SK-N-SH (cell line): ENCODE data around the gene NT5C1A. TPM values are rescaled to one million over a fixed set of nuclear protein-coding genes. Genes with fewer than 3 reads are reported as not detected.

Experiments used
- CTCF ChIA-PET: fragments of 300-600, 350-600 bp; formaldehyde crosslinking; extraction: SDS; loops from one replicate; lab custom pipeline; 2021; lab: Yijun Ruan, JAX
- POLR2A ChIA-PET: fragments of 350-600 bp; sonication (Branson Sonifier 250); formaldehyde crosslinking; extraction: SDS; loops from one replicate; lab custom pipeline; 2020; ENCODE audit warnings: antibody characterized with exemption, inconsistent platforms; lab: Yijun Ruan, JAX
- DNase-seq: peaks from one replicate; pipeline ENCODE4 v3.0.0; 2012
- H2AFZ ChIP-seq: fragments of 200-600 bp; sonication (generic); 2 replicates; pipeline ENCODE4 v1.8.1; 2016; ENCODE audit warnings: antibody characterized with exemption, mild to moderate bottlenecking, low read depth
- H3F3A ChIP-seq: fragments of 200-600 bp; sonication (generic); replicated peaks from 2 replicates; pipeline ENCODE3; 2016; ENCODE audit warnings: antibody characterized with exemption, mild to moderate bottlenecking; ENCODE audit not compliant: insufficient read depth
- H3K27ac ChIP-seq, 2 experiments: fragments of 200-500 bp in 1 of 2; fragments of 200-600 bp in 1 of 2; sonication (Bioruptor generic) in 1 of 2; sonication (generic), shearing (Covaris generic) in 1 of 2; 2 replicates each; pipeline versions ENCODE4 v1.5.1 to v1.6.1; 2014 to 2016; ENCODE audit warnings: low read depth in 2 of 2, inconsistent platforms in 1 of 2, low read length in 1 of 2, mild to moderate bottlenecking in 1 of 2, mixed read lengths in 1 of 2
- H3K27me3 ChIP-seq: fragments of 200-600 bp; sonication (generic), shearing (Covaris generic); 2 replicates; pipeline ENCODE4 v1.6.1; 2016; ENCODE audit warnings: mixed run types; ENCODE audit not compliant: insufficient read depth
- H3K36me3 ChIP-seq, 2 experiments: fragments of 200-500 bp in 1 of 2; fragments of 200-600 bp in 1 of 2; sonication (Bioruptor generic) in 1 of 2; sonication (generic) in 1 of 2; replicated peaks in 1 of 2; 2 replicates each; pipeline versions ENCODE3 to v1.5.1; 2014 to 2016; ENCODE audit warnings: low read length in 1 of 2, mild to moderate bottlenecking in 1 of 2; ENCODE audit not compliant: insufficient read depth in 2 of 2, control insufficient read depth in 1 of 2
- H3K4me1 ChIP-seq, 2 experiments: fragments of 200-500 bp in 1 of 2; fragments of 200-600 bp in 1 of 2; sonication (Bioruptor generic) in 1 of 2; sonication (generic), shearing (Covaris generic) in 1 of 2; 2 replicates each; pipeline versions ENCODE4 v1.5.1 to v1.6.1; 2014 to 2016; ENCODE audit warnings: low read depth in 1 of 2, low read length in 1 of 2, mixed run types in 1 of 2; ENCODE audit not compliant: insufficient read depth in 2 of 2, control insufficient read depth in 1 of 2
- H3K4me2 ChIP-seq: fragments of 200-600 bp; sonication (generic), shearing (Covaris generic); 2 replicates; pipeline ENCODE4 v1.6.1; 2017; ENCODE audit warnings: mixed run types
- H3K4me3 ChIP-seq, 2 experiments: fragments of 200-500 bp in 1 of 2; fragments of 200-600 bp in 1 of 2; sonication (Bioruptor generic) in 1 of 2; sonication (generic), shearing (Covaris generic) in 1 of 2; 2 replicates each; pipeline versions ENCODE4 v1.5.1 to v1.8.1; 2014 to 2016; ENCODE audit warnings: low read depth in 2 of 2, inconsistent platforms in 1 of 2, low read length in 1 of 2, mild to moderate bottlenecking in 1 of 2, mixed read lengths in 1 of 2, moderate library complexity in 1 of 2
- H3K79me2 ChIP-seq: fragments of 200-600 bp; sonication (generic); 2 replicates; pipeline ENCODE4 v1.8.1; 2017; ENCODE audit warnings: mild to moderate bottlenecking; ENCODE audit not compliant: insufficient read depth
- H3K9ac ChIP-seq: fragments of 200-600 bp; sonication (generic); 2 replicates; pipeline ENCODE4 v1.6.1; 2017; ENCODE audit warnings: mixed run types
- H3K9me2 ChIP-seq: fragments of 200-600 bp; sonication (generic); 2 replicates; pipeline ENCODE4 v1.6.1; 2017; ENCODE audit warnings: mixed run types
- H3K9me3 ChIP-seq: fragments of 200-600 bp; sonication (generic); 2 replicates; pipeline ENCODE4 v1.6.1; 2017; ENCODE audit warnings: mixed run types, mild to moderate bottlenecking, moderate library complexity
- H4K20me1 ChIP-seq: fragments of 200-600 bp; sonication (generic); 2 replicates; pipeline ENCODE4 v1.6.1; 2017; ENCODE audit warnings: mild to moderate bottlenecking, mixed run types; ENCODE audit not compliant: insufficient read depth
- CHD2 ChIP-seq: fragments of 150-350 bp; IDR thresholded peaks from 2 replicates; pipeline ENCODE4 v1.6.1; 2018; ENCODE audit warnings: low read length; ENCODE audit not compliant: partially characterized antibody
- CTCF ChIP-seq: fragments of 200-600 bp; sonication (generic); IDR thresholded peaks from 2 replicates; pipeline ENCODE4 v1.6.1; 2017; ENCODE audit warnings: antibody characterized with exemption, mild to moderate bottlenecking, moderate library complexity
- EP300 ChIP-seq, 2 experiments: IDR thresholded peaks; 2 replicates each; pipeline versions ENCODE4 v1.4.0 to v1.6.1; 2012; ENCODE audit warnings: borderline replicate concordance in 1 of 2, low read depth in 1 of 2, low read length in 1 of 2
- EZH2phosphoT487 ChIP-seq: fragments of 200-600 bp; sonication (generic); IDR thresholded peaks from 2 replicates; pipeline ENCODE4 v1.6.1; 2017; ENCODE audit warnings: low read depth, mixed run types, mild to moderate bottlenecking, antibody characterized with exemption, moderate library complexity, borderline replicate concordance
- FOSL2 ChIP-seq: IDR thresholded peaks from 2 replicates; pipeline ENCODE4 v1.4.0; 2012; ENCODE audit warnings: low read depth, mild to moderate bottlenecking, moderate library complexity, borderline replicate concordance
- FOXJ3 ChIP-seq: sonication (generic); formaldehyde crosslinking; IDR thresholded peaks from 2 replicates; pipeline ENCODE4 v1.5.1; 2020; ENCODE audit warnings: mild to moderate bottlenecking, missing genetic modification reagents
- FOXM1 ChIP-seq: IDR thresholded peaks from 2 replicates; pipeline ENCODE4 v1.4.0; 2012; ENCODE audit warnings: low read depth, mild to moderate bottlenecking
- GABPA ChIP-seq: IDR thresholded peaks from 2 replicates; pipeline ENCODE4 v1.4.0; 2012; ENCODE audit warnings: low read depth, mild to moderate bottlenecking
- IRF3 ChIP-seq: fragments of 150-350 bp; IDR thresholded peaks from 2 replicates; pipeline ENCODE4 v1.6.1; 2016; ENCODE audit warnings: mild to moderate bottlenecking, low read depth, low read length
- JUND ChIP-seq: IDR thresholded peaks from 2 replicates; pipeline ENCODE4 v1.4.0; 2012
- MAX ChIP-seq: IDR thresholded peaks from 2 replicates; pipeline ENCODE4 v1.4.0; 2012; ENCODE audit warnings: low read depth
- NRF1 ChIP-seq: IDR thresholded peaks from 2 replicates; pipeline ENCODE4 v1.6.1; 2012; ENCODE audit warnings: low read depth, mild to moderate bottlenecking, low read length
- PBX3 ChIP-seq: IDR thresholded peaks from 2 replicates; pipeline ENCODE4; 2012
- POLR2AphosphoS5 ChIP-seq: IDR thresholded peaks from 2 replicates; pipeline ENCODE4 v1.6.1; 2012; ENCODE audit warnings: low read depth, low read length
- RAD21 ChIP-seq: IDR thresholded peaks from 2 replicates; pipeline ENCODE4 v1.6.1; 2012; ENCODE audit warnings: mild to moderate bottlenecking, low read length
- SIN3A ChIP-seq: IDR thresholded peaks from 2 replicates; pipeline ENCODE4 v1.6.1; 2012; ENCODE audit warnings: low read depth, mild to moderate bottlenecking, low read length, moderate library complexity, borderline replicate concordance
- TAF1 ChIP-seq: IDR thresholded peaks from 2 replicates; pipeline ENCODE4 v1.6.1; 2012; ENCODE audit warnings: low read depth, mild to moderate bottlenecking, low read length, moderate library complexity, borderline replicate concordance
- TEAD4 ChIP-seq: IDR thresholded peaks from 2 replicates; pipeline ENCODE4 v1.4.0; 2012; ENCODE audit warnings: mild to moderate bottlenecking, borderline replicate concordance; ENCODE audit not compliant: insufficient read depth
- USF1 ChIP-seq: IDR thresholded peaks from 2 replicates; pipeline ENCODE4 v1.4.0; 2012; ENCODE audit warnings: low read depth, borderline replicate concordance
- ZBTB33 ChIP-seq: IDR thresholded peaks from 2 replicates; pipeline ENCODE4 v1.4.0; 2012; ENCODE audit warnings: low read depth, borderline replicate concordance
- WGBS: methylation state at CpG from one replicate; pipeline ENCODE4 v1.1.6; 2017; ENCODE audit warnings: low lambda C conversion rate; 5-methylcytosine and 5-hydroxymethylcytosine counted together
- polyA plus RNA-seq, 3 experiments: library from polyadenylated mRNA; depleted of rRNA; stranded (reverse); fragments of >200 nt; gene quantifications; 2 replicates each; pipeline ENCODE4 v1.2.3, GENCODE V29; 2012

The NT5C1A gene
- polyA plus RNA-seq, 1 of the 3 experiments (the other 2 are of a cell fraction): 0.12 TPM

GRCh38 chr1:39689214-39689613, 17.3 kb upstream of the NT5C1A start (continued):
- TF ChIP-seq PBX3 (no peak), EZH2phosphoT487 (no peak), FOSL2 (no peak), GABPA (no peak)

GRCh38 chr1:39688706-39689105, 16.8 kb upstream of the NT5C1A start:
- CTCF ChIA-PET: interaction anchor here (1.9 to 8.0 kb wide), 5 partner anchors 14 to 83 kb away, joined by 7 to 61 read pairs (median 30); partner anchors contain the start of gene NT5C1A
- TF ChIP-seq CTCF (no peak), MAX (no peak), RAD21 (no peak), TAF1 (no peak), SIN3A (no peak), FOXM1 (no peak), NRF1 (no peak), ZBTB33 (no peak), PBX3 (no peak), EZH2phosphoT487 (no peak), EP300 (IDR thresholded peaks at IDR 0.05; ENCODE audit: borderline replicate concordance in 1 of 2, low read depth in 1 of 2, low read length in 1 of 2) (no peak), JUND (no peak), TEAD4 (no peak), IRF3 (no peak), FOXJ3 (CRISPR knock-in tag) (no peak), CHD2 (no peak), POLR2AphosphoS5 (no peak), GABPA (no peak), USF1 (no peak), FOSL2 (no peak)

More at GRCh38 chr1:39688706-39689105, 16.8 kb upstream of the NT5C1A start:
- Histone ChIP-seq H3K4me3 (no peak overlapping the region), H3K9ac (no peak overlapping the region), H3K4me1 (peaks cover 0 to 32% of the 10 kb centered on the region in 2 experiments; a peak in 2 of 4 replicates), H3K27me3 (peaks cover 44% of the 10 kb centered on the region), H3K9me3 (no peaks in the 10 kb centered on the region), H2AFZ (no peak overlapping the region), H3K79me2 (no peaks in the 10 kb centered on the region), H3K4me2 (no peak overlapping the region), H3F3A (no peaks in the 10 kb centered on the region), H4K20me1 (no peaks in the 10 kb centered on the region), H3K36me3 (no peaks in the 10 kb centered on the region), H3K9me2 (no peaks in the 10 kb centered on the region), H3K27ac (no peak overlapping the region)
- no peak for DNase-seq
- 59% methylated on average over 3 of the region's 3 CpGs for WGBS
- POLR2A ChIA-PET: interaction anchor here (1.2 to 1.4 kb wide), 3 partner anchors 8 to 30 kb away, joined by 3 to 4 read pairs (median 4); no protein-coding TSS in a partner anchor
